HTR-8/SVneo (cell line): ENCODE measurements around the gene SOCS6.

Experiments
- DNase-seq: peaks from one replicate; pipeline ENCODE4 v3.0.0; 2011; ENCODE audit warnings: low spot score, mixed read lengths; ENCODE audit not compliant: insufficient read length
- FAIRE-seq: peaks from 2 replicates; lab custom pipeline; 2011; peaks lifted over from hg19 to GRCh38; lab: Jason Lieb, UNC

SOCS6 gene

DNA sequence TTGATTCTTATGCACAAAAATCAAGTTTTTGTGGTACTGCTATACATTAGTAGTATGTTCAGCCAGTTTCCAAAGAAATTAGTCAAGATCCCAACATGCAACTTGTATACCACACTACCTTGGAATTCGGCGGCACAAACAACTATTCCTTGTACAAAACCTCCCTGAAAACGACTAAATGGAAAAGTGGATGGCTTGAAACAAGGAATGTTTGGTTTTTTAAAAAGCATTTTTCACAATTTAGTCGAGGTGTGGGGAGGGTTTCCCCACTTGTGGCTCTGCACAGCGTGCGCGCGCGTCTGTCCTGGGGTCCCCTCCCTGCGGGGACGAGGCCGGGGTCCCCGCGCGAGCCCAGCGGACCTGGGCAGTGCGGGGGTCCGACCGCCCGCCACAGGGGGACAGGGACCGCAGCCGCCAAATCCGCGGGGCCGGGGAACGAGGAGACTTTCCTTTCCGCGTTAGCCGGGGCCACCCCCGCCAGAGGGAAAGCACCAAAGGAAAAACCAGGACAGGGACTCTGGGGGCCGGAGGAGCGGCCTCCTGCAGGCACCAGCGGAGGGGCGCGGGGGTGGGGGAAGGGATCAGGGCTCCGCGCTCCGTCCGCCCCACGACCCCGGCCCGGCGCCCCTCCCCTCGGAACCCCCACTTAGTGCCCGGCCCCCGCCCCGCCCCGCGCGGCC lies 534 bp upstream of the SOCS6 start:
- no peak for FAIRE-seq
- DNase-seq: no peak

DNA sequence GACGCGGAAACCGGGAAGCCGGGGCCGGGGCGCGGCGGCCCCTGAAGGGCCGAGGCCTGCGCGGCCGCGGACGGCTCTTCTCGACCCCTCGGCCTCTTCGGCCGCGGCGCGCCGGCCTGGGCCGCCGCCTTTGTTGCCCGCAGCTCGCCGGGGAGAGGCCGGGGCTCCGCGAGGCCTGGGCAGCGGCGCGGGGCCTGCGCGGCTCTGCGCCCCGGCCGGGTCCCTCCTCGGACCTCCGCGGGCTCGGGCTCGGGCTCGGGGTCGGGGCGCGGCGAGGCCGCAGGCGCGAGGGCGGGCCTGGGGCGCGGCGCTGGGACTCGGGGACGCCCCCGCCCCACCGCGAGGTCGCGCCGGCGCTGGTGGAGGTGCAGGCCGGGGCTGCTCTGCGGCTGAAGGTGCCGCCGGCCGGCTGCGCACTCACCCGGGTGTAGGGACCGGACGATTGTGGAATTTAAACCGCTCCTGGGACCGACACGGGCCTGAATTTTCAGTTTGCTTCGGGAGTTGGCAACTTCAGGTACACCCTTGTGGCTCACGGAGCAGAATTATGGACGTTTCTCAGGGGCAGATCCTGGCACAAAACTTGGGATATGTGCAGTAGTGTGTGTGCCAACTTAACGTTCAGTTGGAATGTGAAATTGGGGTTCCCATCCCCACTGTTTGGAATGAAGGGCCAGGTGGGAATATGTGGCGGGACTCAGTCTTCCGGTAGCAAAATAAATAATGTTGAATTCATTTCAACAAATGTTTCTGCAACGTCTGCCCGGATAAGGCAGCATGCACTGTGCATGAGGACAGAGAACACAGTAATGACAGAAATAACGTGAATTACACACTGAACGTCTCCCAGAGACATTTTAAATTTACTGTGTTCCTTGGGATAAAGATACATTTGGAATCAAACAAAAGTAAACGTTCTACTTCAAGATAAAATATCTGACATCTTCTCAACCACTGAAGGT lies 787 bp downstream of the SOCS6 start:
- FAIRE-seq (no peak), DNase-seq (no peak)

DNA sequence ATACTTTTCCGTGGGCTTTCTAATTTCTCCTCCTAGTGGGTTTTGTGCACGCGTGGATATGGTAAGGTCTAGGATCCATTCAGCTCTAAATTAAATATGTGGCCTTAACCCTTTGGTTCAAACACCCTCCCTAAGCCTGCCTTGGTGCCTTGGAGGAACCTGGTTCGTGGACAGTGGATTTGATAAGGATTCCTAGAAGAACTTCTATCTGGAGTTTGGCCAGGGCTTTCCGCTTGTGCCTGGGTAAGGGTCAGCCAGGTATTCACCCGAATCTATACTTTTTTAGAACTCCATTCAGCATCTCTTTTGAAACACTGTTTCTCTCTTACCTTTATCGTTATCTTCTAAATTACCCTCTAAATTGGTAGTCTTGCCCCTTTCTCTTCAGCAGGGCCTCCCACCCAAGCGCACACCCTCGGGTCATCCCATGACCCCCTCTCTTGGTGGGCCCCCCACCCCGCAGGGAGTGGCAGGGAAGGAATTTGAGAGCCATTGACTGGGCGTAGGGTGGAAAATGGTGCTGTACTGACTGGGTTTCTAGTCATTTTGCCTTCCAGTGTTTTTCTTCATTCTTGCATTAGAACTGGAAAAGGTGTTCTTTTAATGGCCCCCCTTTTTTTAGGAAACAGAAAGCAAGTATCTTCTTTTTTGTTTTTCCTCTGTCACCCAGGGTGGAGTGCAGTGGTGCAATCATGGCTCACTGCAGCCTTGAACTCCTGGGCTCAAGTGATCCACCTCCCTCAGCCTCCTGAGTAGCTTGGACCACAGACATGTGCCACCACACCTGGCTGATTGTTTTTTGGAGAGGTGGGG lies 1.8 kb downstream of the SOCS6 start:
- no peak for FAIRE-seq
- no peak for DNase-seq

GRCh38 chr18:70291295-70291574 lies 2.4 kb downstream of the SOCS6 start:
- FAIRE-seq (no peak), DNase-seq (no peak)

- DNase-seq: no peak
- FAIRE-seq: no peak
These were observed 3.8 kb downstream of the SOCS6 start for GRCh38 chr18:70292628-70293027.

GRCh38 chr18:70293166-70293565 lies 4.3 kb downstream of the SOCS6 start:
- FAIRE-seq (no peak), DNase-seq (no peak)

GRCh38 chr18:70294471-70295191 lies 5.8 kb downstream of the SOCS6 start:
- DNase-seq (no peak), FAIRE-seq (no peak)

DNA sequence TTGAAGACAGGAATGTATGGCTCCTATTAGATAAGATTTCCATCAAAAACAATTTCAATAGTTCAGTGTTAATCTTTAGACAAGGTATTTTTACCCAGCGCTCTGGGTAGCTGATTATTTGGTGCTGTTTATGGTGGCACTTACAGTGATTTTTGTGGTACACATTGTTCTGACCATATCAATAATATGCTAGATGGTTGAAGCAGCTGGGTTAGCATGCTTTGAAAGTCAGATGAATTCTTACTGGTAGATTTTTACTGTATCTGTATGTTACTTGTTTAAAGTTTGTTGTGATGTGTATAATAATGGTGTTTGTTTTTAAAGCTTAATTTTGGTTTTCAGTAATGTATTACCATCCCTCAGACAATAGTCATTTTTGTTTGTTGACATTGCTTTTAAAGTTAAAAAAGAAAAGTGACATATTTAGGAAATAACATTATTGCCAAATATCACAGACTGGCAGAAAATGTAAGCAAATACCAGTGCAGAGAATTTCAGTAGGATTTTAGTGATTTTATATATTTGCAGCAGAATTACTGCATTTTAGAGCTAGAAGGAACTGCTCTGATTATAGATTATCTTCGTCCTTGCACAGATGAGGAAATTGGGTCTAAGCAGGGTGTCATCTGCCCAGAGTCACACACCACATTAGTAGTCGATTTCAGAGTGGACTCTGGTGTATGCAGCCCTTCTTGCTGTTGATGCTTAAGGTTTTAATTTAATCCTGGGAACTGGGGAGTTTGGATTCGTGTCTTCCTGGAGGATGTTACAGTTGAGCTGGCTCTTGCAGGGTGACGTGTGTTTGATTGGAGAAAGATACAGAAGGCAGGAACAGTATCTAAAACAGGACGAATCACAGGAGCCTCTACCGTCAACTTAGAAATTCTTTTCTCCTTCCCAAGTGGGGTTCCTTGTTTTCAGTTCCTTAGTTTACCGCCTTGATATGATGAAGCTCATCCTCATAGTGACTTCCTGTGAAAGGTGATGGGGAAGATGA lies 6.6 kb downstream of the SOCS6 start:
- no peak for FAIRE-seq
- DNase-seq: no peak

- DNase-seq (no peak), FAIRE-seq (no peak)
These were observed 7.4 kb downstream of the SOCS6 start for GRCh38 chr18:70296289-70296688.

DNA sequence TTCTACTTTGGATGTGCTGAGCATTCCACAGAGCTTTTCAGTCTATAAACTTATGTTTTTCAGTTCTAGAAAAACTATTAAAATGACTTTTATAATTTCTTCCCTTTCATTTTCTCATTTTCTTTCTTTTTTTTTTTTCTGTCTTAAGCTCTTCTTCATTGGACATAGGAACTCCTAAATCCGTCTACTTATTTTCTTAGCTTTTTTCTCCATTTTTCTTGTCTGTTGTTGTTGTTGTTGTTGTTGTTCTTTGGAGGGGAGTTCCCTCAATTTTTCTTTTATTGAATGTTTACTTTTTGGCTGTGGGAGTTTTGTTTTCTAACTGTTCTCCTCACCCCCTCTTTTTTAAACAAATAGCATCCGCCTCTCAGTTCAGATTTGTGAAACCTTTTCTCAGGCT lies 7.9 kb downstream of the SOCS6 start:
- FAIRE-seq: no peak

DNA sequence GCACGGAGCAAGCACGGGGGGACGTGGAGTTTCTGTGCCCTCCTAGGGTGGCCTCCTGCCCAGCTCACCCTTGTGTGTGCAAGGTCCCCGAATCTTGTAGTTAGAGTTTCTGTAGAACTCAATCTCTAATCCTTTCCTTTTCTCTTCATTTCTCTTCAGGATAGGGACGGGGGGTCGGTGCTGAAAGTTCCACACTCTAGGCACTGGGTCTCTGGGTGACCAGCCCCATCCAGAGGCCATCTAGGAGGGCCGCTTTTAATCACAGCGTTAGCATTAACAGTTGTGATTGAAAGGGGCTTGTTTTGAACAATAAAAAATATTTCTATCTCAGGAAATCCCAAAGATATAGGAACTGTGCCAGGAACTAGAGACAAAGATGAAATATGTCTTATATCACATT lies 10.5 kb downstream of the SOCS6 start:
- FAIRE-seq (no peak), DNase-seq (no peak)

More for the DNA sequence above, 7.9 kb downstream of the SOCS6 start:
- no peak for DNase-seq

- no peak for FAIRE-seq
- no peak for DNase-seq
These were observed 12.8 kb downstream of the SOCS6 start for GRCh38 chr18:70301667-70302066.

- DNase-seq (no peak), FAIRE-seq (no peak)
These were observed 19.9 kb downstream of the SOCS6 start for GRCh38 chr18:70308555-70309294.

DNA sequence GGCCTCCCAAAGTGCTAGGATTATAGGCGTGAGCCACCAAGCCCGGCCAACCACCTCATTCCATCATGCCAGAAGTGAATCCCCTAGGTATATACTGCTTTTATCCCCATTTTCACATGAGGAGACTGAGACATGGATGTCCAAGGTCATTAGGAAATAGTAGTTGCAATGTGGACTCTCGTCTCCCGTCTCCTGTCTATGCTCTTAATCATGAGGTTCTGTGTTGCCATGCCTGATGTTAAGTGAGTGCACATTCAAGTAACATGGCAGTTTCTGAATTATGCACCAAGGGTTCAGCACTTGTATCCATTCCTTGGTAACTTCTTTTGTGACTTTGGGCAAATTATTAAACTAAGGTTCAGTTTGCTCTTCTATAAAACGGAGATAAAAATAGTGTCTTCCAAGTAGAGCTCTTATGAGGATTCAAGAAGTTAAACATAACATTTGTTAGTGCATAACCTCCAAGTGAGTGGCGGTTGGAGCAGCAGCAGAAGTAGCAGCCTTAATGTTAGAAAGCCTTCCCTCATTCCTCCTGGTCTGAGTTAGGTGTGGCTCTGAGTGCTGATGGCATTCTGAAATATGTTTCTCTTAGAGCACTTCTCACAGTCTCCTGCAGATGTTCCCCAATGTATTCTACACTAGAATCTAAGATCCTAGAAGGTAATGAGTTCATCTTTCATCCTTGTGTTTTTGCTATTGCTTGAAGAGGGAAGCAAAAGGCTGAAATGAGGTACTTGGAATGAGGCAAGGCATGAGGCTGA lies 21.9 kb downstream of the SOCS6 start:
- no peak for DNase-seq
- FAIRE-seq: no peak

DNA sequence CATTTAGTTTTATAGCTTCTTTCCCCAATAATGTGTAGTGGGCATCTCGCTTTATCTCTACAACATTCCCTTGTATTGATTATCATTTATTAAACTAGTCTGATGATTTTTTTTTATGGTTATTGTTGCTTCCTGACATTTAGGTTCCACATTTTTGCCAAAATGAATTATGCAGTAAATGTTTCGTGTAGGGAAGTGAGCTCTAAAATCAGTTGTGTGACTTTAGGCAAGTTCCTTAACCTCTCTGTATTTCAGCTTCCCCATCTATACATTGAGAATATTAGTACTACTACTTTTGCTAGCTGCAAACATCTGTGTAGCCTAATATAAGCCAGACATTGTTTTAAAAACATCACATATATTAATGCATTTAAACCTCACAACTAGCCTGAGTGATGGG lies 22.9 kb downstream of the SOCS6 start:
- FAIRE-seq (no peak), DNase-seq (no peak)

- FAIRE-seq: no peak
These were observed 24.8 kb downstream of the SOCS6 start for GRCh38 chr18:70313640-70314039.

DNA sequence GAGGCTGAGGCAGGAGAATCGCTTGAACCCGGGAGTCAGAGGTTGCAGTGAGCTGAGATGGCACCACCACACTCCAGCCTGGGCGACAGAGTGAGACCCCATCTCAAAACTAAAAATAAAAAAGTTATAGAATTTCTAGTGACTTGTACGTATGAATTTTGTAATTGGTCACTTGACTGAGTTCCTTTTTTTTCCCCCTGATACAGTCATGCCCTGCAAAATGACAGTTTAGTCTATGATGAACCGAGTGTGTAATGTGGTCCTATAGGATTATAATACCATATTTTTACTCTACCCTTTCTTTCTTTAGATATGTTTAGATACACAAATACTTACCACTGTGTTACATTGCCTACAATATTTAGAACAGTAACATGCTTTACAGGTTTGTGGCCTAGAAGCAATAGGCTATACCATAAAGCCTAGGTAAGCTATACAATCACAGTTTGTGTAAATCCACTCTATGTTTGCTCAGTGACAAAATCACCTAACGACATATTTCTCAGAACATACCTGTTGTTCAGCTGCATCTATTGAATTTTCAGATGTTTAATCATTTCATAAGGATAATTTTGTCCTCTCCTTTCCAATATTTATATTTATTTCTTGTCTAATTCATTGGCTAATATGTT lies 25.4 kb downstream of the SOCS6 start:
- DNase-seq: no peak
- no peak for FAIRE-seq

More at GRCh38 chr18:70313640-70314039, 24.8 kb downstream of the SOCS6 start:
- DNase-seq: no peak
